Measurements from ENCODE around the gene LHFPL5. TPM values are rescaled to one million over a fixed set of nuclear protein-coding genes. Genes with fewer than 3 reads are reported as not detected.
A peak's percentile ranks its signal among the peaks of the same experiment; 100 is the strongest.

The LHFPL5 gene
- total and polyA plus RNA-seq, 2 of the 13 experiments (the other 11 are each of a cell fraction or from before 2014, with no cell fraction given): 0.03 TPM; not detected in 1

DNA sequence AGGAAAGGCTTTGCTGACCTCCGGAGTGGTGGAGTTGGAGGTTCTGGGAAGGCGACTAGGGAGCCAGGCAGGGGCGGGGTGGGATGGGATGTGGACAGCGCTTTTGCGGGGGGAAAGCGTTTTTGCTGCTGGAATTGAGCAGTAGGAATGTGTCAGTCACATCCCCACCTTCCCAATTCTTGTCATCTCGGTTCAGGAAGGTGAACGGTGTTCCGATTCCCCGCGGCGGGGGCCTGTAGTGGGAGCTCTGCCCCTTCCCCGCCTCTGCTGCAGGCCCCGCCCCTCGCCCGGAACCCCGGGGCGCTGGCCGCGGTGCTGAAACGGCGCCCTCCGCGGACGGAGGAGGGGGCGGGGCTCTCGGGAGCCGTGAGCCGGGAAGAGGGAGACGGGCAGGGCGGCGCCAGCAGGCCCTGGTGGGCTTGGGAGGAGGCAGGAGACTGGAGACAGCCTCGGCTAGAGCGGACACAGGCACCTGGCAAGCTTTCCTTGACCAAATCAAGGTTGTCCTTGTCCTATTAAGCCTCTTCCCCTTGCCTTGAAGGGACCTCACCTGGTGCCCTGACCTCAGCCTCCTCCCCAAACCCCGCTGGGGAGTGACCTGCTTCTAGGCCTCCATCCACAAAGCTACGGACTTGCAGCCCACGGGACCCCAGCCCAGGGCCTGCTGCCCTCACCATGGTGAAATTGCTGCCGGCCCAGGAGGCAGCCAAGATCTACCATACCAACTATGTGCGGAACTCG, at the start of gene LHFPL5 (continued):
- TF ChIP-seq, protein P1, sequence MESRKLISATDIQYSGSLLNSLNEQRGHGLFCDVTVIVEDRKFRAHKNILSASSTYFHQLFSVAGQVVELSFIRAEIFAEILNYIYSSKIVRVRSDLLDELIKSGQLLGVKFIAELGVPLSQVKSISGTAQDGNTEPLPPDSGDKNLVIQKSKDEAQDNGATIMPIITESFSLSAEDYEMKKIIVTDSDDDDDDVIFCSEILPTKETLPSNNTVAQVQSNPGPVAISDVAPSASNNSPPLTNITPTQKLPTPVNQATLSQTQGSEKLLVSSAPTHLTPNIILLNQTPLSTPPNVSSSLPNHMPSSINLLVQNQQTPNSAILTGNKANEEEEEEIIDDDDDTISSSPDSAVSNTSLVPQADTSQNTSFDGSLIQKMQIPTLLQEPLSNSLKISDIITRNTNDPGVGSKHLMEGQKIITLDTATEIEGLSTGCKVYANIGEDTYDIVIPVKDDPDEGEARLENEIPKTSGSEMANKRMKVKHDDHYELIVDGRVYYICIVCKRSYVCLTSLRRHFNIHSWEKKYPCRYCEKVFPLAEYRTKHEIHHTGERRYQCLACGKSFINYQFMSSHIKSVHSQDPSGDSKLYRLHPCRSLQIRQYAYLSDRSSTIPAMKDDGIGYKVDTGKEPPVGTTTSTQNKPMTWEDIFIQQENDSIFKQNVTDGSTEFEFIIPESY (CRISPR knock-in tag; IDR thresholded peaks at IDR 0.05): peak; percentile 63; the same call in 1 of the 2 replicates
- TF ChIP-seq, protein P2, sequence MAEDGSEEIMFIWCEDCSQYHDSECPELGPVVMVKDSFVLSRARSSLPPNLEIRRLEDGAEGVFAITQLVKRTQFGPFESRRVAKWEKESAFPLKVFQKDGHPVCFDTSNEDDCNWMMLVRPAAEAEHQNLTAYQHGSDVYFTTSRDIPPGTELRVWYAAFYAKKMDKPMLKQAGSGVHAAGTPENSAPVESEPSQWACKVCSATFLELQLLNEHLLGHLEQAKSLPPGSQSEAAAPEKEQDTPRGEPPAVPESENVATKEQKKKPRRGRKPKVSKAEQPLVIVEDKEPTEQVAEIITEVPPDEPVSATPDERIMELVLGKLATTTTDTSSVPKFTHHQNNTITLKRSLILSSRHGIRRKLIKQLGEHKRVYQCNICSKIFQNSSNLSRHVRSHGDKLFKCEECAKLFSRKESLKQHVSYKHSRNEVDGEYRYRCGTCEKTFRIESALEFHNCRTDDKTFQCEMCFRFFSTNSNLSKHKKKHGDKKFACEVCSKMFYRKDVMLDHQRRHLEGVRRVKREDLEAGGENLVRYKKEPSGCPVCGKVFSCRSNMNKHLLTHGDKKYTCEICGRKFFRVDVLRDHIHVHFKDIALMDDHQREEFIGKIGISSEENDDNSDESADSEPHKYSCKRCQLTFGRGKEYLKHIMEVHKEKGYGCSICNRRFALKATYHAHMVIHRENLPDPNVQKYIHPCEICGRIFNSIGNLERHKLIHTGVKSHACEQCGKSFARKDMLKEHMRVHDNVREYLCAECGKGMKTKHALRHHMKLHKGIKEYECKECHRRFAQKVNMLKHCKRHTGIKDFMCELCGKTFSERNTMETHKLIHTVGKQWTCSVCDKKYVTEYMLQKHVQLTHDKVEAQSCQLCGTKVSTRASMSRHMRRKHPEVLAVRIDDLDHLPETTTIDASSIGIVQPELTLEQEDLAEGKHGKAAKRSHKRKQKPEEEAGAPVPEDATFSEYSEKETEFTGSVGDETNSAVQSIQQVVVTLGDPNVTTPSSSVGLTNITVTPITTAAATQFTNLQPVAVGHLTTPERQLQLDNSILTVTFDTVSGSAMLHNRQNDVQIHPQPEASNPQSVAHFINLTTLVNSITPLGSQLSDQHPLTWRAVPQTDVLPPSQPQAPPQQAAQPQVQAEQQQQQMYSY (CRISPR knock-in tag; IDR thresholded peaks at IDR 0.05): peak; percentile 80
- TF ChIP-seq, protein P3, sequence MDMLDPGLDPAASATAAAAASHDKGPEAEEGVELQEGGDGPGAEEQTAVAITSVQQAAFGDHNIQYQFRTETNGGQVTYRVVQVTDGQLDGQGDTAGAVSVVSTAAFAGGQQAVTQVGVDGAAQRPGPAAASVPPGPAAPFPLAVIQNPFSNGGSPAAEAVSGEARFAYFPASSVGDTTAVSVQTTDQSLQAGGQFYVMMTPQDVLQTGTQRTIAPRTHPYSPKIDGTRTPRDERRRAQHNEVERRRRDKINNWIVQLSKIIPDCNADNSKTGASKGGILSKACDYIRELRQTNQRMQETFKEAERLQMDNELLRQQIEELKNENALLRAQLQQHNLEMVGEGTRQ (IDR thresholded peaks at IDR 0.05; ENCODE audit: low read depth, low read length): no peak
- TF ChIP-seq, protein P3 (CRISPR knock-in tag; IDR thresholded peaks at IDR 0.05; ENCODE audit: borderline replicate concordance): no peak
- TF ChIP-seq EHMT2 (IDR thresholded peaks at IDR 0.05; ENCODE audit: borderline replicate concordance, low read depth, low read length): peak; percentile 80
- TF ChIP-seq TBP (CRISPR knock-in tag; IDR thresholded peaks at IDR 0.05): no peak
- TF ChIP-seq, protein P4, sequence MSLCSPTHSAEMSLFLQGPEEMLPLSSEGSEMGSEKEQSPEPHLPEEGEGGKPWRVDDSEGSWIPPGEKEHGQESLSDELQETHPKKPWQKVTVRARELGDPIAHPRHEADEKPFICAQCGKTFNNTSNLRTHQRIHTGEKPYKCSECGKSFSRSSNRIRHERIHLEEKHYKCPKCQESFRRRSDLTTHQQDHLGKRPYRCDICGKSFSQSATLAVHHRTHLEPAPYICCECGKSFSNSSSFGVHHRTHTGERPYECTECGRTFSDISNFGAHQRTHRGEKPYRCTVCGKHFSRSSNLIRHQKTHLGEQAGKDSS (CRISPR knock-in tag; IDR thresholded peaks at IDR 0.05; ENCODE audit: borderline replicate concordance, low read depth): peak; percentile 97
- TF ChIP-seq TAF15 (IDR thresholded peaks at IDR 0.05; ENCODE audit: low read depth, low read length, poor library complexity, severe bottlenecking): no peak
- peak; percentile 56; the same call in 1 of the 3 replicates for TF ChIP-seq MXI1 (IDR thresholded peaks at IDR 0.05; ENCODE audit: borderline replicate concordance, low read depth, low read length)
- TF ChIP-seq NAIF1 (CRISPR knock-in tag; IDR thresholded peaks at IDR 0.05; ENCODE audit: borderline replicate concordance): peak; percentile 92; the same call in 1 of the 2 replicates
- peak; percentile 99 for TF ChIP-seq HES4 (CRISPR knock-in tag; IDR thresholded peaks at IDR 0.05; ENCODE audit: borderline replicate concordance)
- TF ChIP-seq, protein P5, sequence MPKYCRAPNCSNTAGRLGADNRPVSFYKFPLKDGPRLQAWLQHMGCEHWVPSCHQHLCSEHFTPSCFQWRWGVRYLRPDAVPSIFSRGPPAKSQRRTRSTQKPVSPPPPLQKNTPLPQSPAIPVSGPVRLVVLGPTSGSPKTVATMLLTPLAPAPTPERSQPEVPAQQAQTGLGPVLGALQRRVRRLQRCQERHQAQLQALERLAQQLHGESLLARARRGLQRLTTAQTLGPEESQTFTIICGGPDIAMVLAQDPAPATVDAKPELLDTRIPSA (CRISPR knock-in tag; IDR thresholded peaks at IDR 0.05; ENCODE audit: borderline replicate concordance): peak; percentile 38; the same call in 1 of the 2 replicates
- peak; percentile 91; the same call in 1 of the 2 replicates for TF ChIP-seq ZNF672 (CRISPR knock-in tag; IDR thresholded peaks at IDR 0.05)
- no peak for TF ChIP-seq SP1 (IDR thresholded peaks at IDR 0.05)
- TF ChIP-seq SP1 (CRISPR knock-in tag; IDR thresholded peaks at IDR 0.05): peak; percentile 91
- TF ChIP-seq ZBTB7A (CRISPR knock-in tag; IDR thresholded peaks at IDR 0.05): peak; percentile 78; the same call in 1 of the 2 replicates
- peak; percentile 89; the same call in 1 of the 2 replicates for TF ChIP-seq SNAI1 (CRISPR knock-in tag; IDR thresholded peaks at IDR 0.05; ENCODE audit: borderline replicate concordance)
- peak; percentile 84; the same call in 1 of the 2 replicates for TF ChIP-seq GZF1 (CRISPR knock-in tag; IDR thresholded peaks at IDR 0.05)
- TF ChIP-seq ZNF547 (CRISPR knock-in tag; IDR thresholded peaks at IDR 0.05): peak; percentile 98
- TF ChIP-seq IRF2 (CRISPR knock-in tag; IDR thresholded peaks at IDR 0.05): peak; percentile 97
